NB4 (cell line): ENCODE measurements around the gene MOB3B.
A peak's percentile ranks its signal among the peaks of the same experiment; 100 is the strongest.
"Not testable (repeated sequence)": the region's sequence is repeated elsewhere in the genome, so short reads cannot be mapped to it uniquely, and the experiment has no call there.

Source experiments
- DNase-seq: peaks from one replicate; pipeline ENCODE4 v3.0.0; 2010; ENCODE audit warnings: low read depth
- H3K4me3 ChIP-seq: one replicate; pipeline ENCODE4 v1.5.1; 2011; ENCODE audit warnings: mild to moderate bottlenecking, low read depth, low read length, moderate library complexity
- CTCF ChIP-seq: IDR thresholded peaks from one replicate; pipeline ENCODE4 v1.5.1; 2012; ENCODE audit warnings: low read depth, low read length
- MAX ChIP-seq: IDR thresholded peaks from 2 replicates; pipeline ENCODE4 v1.6.1; 2011; ENCODE audit warnings: low read depth, low read length
- MYC ChIP-seq: IDR thresholded peaks from 2 replicates; pipeline ENCODE4 v1.6.1; 2011; ENCODE audit warnings: low read depth, low read length
- POLR2A ChIP-seq: IDR thresholded peaks from 2 replicates; pipeline ENCODE4 v1.6.1; 2011; ENCODE audit warnings: mild to moderate bottlenecking; ENCODE audit not compliant: insufficient read length; ENCODE audit errors: extremely low read depth

MOB3B gene

GRCh38 chr9:27506981-27507380 lies 22.6 kb downstream of the MOB3B start:
- no peak overlapping the region for H3K4me3 ChIP-seq
- TF ChIP-seq MYC (no peak), CTCF (no peak), POLR2A (no peak), MAX (no peak)

GRCh38 chr9:27505744-27506161 lies 23.9 kb downstream of the MOB3B start:
- no peak overlapping the region for H3K4me3 ChIP-seq
- no peak for DNase-seq
- TF ChIP-seq MAX = no peak
- TF ChIP-seq CTCF = no peak
- TF ChIP-seq MYC = no peak
- no peak for TF ChIP-seq POLR2A

More at GRCh38 chr9:27506981-27507380, 22.6 kb downstream of the MOB3B start:
- no peak for DNase-seq

GRCh38 chr9:27504259-27504658 lies 25.4 kb downstream of the MOB3B start:
- no peak for DNase-seq
- no peak overlapping the region for H3K4me3 ChIP-seq
- TF ChIP-seq POLR2A (no peak), MYC (no peak), CTCF (no peak), MAX (no peak)

- no peak for DNase-seq
- TF ChIP-seq POLR2A = no peak
- H3K4me3 ChIP-seq = no peak overlapping the region
These were observed 26.0 kb downstream of the MOB3B start for GRCh38 chr9:27503623-27504022.

GRCh38 chr9:27500902-27501301 lies 28.7 kb downstream of the MOB3B start:
- H3K4me3 ChIP-seq, DNase-seq: not testable (repeated sequence)

GRCh38 chr9:27499451-27499850 lies 30.2 kb downstream of the MOB3B start:
- H3K4me3 ChIP-seq = no peak overlapping the region
- peak; percentile 55 for DNase-seq
- TF ChIP-seq POLR2A (no peak), CTCF (no peak), MYC (no peak), MAX (no peak)

- no peak overlapping the region for H3K4me3 ChIP-seq
- DNase-seq = no peak
- TF ChIP-seq POLR2A = no peak
- TF ChIP-seq MYC = no peak
These were observed 31.7 kb downstream of the MOB3B start for GRCh38 chr9:27497883-27498417.

GRCh38 chr9:27496135-27496504 lies 33.5 kb downstream of the MOB3B start:
- no peak for DNase-seq
- TF ChIP-seq CTCF = no peak
- no peak for TF ChIP-seq POLR2A
- no peak for TF ChIP-seq MAX
- no peak for TF ChIP-seq MYC
- no peak overlapping the region for H3K4me3 ChIP-seq
